Measurements from ENCODE around the gene GRPEL2.

DNA sequence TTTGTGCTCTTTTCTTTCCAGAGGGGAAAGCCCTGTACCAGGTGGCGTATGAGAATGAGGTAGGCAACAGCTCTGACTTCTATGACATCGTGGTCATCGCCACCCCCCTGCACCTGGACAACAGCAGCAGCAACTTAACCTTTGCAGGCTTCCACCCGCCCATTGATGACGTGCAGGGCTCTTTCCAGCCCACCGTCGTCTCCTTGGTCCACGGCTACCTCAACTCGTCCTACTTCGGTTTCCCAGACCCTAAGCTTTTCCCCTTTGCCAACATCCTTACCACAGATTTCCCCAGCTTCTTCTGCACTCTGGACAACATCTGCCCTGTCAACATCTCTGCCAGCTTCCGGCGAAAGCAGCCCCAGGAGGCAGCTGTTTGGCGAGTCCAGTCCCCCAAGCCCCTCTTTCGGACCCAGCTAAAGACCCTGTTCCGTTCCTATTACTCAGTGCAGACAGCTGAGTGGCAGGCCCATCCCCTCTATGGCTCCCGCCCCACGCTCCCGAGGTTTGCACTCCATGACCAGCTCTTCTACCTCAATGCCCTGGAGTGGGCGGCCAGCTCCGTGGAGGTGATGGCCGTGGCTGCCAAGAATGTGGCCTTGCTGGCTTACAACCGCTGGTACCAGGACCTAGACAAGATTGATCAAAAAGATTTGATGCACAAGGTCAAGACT is 22.8 kb downstream of the GRPEL2 start:
- TF ChIP-seq, protein P1, sequence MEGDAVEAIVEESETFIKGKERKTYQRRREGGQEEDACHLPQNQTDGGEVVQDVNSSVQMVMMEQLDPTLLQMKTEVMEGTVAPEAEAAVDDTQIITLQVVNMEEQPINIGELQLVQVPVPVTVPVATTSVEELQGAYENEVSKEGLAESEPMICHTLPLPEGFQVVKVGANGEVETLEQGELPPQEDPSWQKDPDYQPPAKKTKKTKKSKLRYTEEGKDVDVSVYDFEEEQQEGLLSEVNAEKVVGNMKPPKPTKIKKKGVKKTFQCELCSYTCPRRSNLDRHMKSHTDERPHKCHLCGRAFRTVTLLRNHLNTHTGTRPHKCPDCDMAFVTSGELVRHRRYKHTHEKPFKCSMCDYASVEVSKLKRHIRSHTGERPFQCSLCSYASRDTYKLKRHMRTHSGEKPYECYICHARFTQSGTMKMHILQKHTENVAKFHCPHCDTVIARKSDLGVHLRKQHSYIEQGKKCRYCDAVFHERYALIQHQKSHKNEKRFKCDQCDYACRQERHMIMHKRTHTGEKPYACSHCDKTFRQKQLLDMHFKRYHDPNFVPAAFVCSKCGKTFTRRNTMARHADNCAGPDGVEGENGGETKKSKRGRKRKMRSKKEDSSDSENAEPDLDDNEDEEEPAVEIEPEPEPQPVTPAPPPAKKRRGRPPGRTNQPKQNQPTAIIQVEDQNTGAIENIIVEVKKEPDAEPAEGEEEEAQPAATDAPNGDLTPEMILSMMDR (IDR thresholded peaks at IDR 0.05) = no peak
- TF ChIP-seq POLR2AphosphoS5 (IDR thresholded peaks at IDR 0.05) (no peak), POLR2A (IDR thresholded peaks at IDR 0.05) (no peak), EP300 (IDR thresholded peaks at IDR 0.05) (no peak)

Data from sigmoid colon (tissue), 4 donors.